Measurements from ENCODE around the gene GNB1L.

Gene GNB1L

DNA sequence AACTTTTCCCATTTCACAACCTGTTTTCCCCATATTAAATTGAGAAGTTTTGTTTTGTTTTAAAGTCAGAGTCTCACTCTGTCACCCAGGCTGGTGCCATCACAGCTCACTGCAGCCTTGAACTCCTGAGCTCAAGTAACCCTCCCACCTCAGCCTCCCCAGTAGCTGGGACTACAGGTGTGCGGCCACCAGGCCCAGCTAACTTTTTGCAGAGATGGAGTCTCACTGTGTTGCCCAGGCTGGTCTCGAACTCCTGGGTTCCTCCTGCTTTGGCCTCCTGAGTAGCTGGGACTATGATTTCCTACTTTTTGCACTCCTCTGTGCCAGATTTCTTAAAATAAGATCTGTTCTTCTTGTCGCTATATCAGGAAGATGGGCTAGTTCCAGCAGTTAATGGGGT is 44.9 kb downstream of the GNB1L start:
- Histone ChIP-seq H3K27ac (replicated peaks) (no peak overlapping the region), H3K27me3 (ENCODE audit: insufficient read depth, poor library complexity, severe bottlenecking) (no peaks in the 10 kb centered on the region), H3K4me3 (replicated peaks; ENCODE audit: insufficient read depth, low read length) (no peak overlapping the region)
- TF ChIP-seq, protein P1, sequence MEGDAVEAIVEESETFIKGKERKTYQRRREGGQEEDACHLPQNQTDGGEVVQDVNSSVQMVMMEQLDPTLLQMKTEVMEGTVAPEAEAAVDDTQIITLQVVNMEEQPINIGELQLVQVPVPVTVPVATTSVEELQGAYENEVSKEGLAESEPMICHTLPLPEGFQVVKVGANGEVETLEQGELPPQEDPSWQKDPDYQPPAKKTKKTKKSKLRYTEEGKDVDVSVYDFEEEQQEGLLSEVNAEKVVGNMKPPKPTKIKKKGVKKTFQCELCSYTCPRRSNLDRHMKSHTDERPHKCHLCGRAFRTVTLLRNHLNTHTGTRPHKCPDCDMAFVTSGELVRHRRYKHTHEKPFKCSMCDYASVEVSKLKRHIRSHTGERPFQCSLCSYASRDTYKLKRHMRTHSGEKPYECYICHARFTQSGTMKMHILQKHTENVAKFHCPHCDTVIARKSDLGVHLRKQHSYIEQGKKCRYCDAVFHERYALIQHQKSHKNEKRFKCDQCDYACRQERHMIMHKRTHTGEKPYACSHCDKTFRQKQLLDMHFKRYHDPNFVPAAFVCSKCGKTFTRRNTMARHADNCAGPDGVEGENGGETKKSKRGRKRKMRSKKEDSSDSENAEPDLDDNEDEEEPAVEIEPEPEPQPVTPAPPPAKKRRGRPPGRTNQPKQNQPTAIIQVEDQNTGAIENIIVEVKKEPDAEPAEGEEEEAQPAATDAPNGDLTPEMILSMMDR (IDR thresholded peaks at IDR 0.05; ENCODE audit: insufficient read depth, low read length), result no peak
- DNase-seq (ENCODE audit: low read depth in 1 of 2, low spot score in 1 of 2), result no peak

DNA sequence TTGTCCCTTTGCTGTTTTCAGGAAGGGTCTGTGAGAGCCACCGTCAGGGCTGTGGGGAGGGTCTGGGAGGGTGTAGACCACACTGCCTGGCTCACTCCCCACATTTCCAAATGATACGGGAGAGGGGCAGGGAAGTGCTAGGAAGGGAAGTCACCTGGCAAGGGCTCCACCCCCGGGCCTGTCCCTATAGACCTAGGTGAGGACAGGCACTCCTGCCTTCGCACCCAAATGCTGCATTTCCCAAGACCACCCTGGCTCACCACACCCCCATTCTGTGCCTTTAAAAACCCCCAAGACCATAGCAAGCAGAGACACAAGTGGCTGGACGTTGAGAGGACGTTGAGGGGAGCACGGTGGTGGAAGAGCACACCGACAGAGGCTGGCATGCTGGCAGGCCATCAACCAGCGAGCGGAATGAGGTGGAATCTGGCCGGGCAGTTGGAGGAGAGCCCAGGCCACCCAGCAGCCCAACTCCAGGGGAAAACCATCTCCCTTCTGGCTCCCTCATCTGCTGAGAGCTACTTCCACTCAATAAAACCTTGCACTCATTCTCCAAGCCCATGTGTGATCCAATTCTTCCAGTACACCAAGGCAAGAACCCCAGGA is 45.7 kb downstream of the GNB1L start:
- TF ChIP-seq, protein P2, sequence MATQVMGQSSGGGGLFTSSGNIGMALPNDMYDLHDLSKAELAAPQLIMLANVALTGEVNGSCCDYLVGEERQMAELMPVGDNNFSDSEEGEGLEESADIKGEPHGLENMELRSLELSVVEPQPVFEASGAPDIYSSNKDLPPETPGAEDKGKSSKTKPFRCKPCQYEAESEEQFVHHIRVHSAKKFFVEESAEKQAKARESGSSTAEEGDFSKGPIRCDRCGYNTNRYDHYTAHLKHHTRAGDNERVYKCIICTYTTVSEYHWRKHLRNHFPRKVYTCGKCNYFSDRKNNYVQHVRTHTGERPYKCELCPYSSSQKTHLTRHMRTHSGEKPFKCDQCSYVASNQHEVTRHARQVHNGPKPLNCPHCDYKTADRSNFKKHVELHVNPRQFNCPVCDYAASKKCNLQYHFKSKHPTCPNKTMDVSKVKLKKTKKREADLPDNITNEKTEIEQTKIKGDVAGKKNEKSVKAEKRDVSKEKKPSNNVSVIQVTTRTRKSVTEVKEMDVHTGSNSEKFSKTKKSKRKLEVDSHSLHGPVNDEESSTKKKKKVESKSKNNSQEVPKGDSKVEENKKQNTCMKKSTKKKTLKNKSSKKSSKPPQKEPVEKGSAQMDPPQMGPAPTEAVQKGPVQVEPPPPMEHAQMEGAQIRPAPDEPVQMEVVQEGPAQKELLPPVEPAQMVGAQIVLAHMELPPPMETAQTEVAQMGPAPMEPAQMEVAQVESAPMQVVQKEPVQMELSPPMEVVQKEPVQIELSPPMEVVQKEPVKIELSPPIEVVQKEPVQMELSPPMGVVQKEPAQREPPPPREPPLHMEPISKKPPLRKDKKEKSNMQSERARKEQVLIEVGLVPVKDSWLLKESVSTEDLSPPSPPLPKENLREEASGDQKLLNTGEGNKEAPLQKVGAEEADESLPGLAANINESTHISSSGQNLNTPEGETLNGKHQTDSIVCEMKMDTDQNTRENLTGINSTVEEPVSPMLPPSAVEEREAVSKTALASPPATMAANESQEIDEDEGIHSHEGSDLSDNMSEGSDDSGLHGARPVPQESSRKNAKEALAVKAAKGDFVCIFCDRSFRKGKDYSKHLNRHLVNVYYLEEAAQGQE (IDR thresholded peaks at IDR 0.05; ENCODE audit: insufficient replicate concordance, low read depth), result no peak
- TF ChIP-seq GABPA (IDR thresholded peaks at IDR 0.05; ENCODE audit: low read depth) (no peak), POLR2AphosphoS5 (IDR thresholded peaks at IDR 0.05; ENCODE audit: low read depth) (no peak), SPI1 (IDR thresholded peaks at IDR 0.05; ENCODE audit: borderline replicate concordance, low read depth) (no peak)
- TF ChIP-seq, protein P1 (IDR thresholded peaks at IDR 0.05; ENCODE audit: insufficient read depth, low read length), result no peak
- Histone ChIP-seq H3K27ac (replicated peaks) (no peak overlapping the region), H3K27me3 (ENCODE audit: insufficient read depth, poor library complexity, severe bottlenecking) (no peaks in the 10 kb centered on the region), H3K4me3 (replicated peaks; ENCODE audit: insufficient read depth, low read length) (no peak overlapping the region)
- no peak for DNase-seq (ENCODE audit: low read depth in 1 of 2, low spot score in 1 of 2)

DNA sequence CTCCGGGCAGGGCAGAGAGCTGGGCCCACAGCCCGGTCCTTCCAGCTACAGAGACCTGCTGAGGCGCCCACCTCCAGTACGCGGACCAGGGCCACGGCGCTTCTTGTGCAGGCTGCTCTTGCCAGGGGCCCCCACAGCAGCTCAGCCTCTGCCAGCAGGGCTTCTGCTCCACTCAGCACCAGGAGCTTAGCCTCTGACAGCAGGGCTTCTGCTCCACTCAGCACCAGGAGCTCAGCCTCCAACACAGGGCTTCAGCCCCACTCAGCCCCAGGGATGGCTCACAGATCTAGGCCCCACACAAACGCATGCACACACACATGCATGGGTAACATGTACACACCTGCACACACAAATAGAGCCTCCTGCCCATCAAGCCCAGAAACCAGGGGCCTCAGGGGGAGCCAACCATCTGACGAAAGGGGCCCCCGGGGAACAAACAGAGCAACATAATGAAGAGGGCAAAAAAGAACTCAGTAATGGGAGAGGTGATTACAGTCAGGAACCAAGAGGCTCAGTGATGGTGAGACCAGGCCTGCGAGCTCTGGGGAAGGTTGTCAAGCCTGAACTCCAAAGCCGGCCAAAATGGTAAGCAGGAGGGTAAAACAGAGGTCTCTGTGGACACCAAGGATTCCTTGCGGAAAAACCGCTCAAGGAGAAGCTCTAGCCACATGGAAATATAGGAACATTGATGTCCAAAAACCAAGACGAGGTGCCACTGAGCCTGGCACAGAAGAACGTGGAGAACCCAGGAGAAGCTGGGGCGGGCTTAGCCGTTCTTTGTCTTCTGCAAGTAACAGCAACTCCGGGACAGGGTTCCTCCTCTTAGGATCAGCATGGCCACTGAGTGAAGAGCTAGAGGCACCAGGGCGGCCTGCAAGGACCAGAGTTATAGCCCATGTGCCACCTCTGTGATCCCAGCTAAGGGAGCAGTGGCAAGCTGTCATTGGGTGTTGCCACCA is 46.5 kb downstream of the GNB1L start:
- no peaks in the 10 kb centered on the region for H3K27me3 ChIP-seq (ENCODE audit: insufficient read depth, poor library complexity, severe bottlenecking)
- no peak overlapping the region for H3K27ac ChIP-seq (replicated peaks)
- no peak for TF ChIP-seq GABPA (IDR thresholded peaks at IDR 0.05; ENCODE audit: low read depth)
- TF ChIP-seq, protein P1 (IDR thresholded peaks at IDR 0.05; ENCODE audit: insufficient read depth, low read length), result no peak
- TF ChIP-seq, protein P2 (IDR thresholded peaks at IDR 0.05; ENCODE audit: insufficient replicate concordance, low read depth), result no peak
- no peak for TF ChIP-seq SPI1 (IDR thresholded peaks at IDR 0.05; ENCODE audit: borderline replicate concordance, low read depth)
- TF ChIP-seq POLR2AphosphoS5 (IDR thresholded peaks at IDR 0.05; ENCODE audit: low read depth), result no peak
- no peak overlapping the region for H3K4me3 ChIP-seq (replicated peaks; ENCODE audit: insufficient read depth, low read length)
- no peak for DNase-seq (ENCODE audit: low read depth in 1 of 2, low spot score in 1 of 2)
